HG02623 (cell line): Measurements from ENCODE around the gene CSTPP1.
"Not testable (repeated sequence)": the region's sequence is repeated elsewhere in the genome, so short reads cannot be mapped to it uniquely, and the experiment has no call there.

Experiments used
- ATAC-seq: cut with Tn5 transposase; IDR thresholded peaks from one replicate; pipeline ENCODE4 v1.9.1; 2021; ENCODE audit warnings: moderate library complexity; ENCODE audit not compliant: unreplicated experiment

The CSTPP1 gene

DNA sequence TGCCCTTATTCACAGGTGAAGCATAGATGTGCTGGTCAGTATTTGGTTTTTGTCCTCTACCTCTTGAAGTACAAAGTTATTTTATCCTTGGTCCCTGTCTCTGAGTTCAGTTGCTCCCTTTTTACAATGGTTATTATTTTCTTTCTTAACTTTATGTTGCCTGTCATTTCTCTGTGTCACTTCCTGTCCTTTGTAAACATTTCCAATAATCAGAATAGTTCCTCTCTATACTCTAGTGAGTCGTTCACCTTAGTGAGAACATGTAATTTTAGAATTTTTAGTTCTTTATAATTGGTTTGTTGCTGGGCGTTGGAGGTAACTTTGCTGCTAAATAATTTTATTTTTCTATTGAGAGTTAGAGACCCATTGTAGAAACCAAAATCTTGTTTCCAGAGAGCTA lies 16.0 kb downstream of the CSTPP1 start:
- no peak for ATAC-seq

DNA sequence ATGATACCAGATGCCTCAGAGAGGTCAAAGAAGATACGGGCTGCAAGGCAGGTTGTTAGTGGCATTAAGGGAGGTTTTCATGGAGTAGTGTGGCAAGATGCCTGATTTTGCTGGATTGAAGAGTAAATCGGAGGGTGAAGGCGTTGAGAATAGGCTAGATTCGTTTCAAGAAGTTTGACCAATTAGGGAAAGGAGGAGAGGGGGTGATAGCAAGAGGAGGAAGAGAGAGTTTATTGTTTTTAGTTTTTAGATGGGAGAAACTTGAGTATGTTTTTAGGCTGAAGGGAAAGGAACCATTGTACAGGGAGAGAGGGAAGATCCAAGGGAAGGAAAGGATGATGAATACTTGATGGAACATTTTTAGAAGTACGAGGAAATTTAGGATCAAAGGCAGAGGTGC lies 16.5 kb downstream of the CSTPP1 start:
- ATAC-seq, result no peak

- ATAC-seq, result no peak
Measured at GRCh38 chr11:46958777-46959176, 22.2 kb downstream of the CSTPP1 start.

DNA sequence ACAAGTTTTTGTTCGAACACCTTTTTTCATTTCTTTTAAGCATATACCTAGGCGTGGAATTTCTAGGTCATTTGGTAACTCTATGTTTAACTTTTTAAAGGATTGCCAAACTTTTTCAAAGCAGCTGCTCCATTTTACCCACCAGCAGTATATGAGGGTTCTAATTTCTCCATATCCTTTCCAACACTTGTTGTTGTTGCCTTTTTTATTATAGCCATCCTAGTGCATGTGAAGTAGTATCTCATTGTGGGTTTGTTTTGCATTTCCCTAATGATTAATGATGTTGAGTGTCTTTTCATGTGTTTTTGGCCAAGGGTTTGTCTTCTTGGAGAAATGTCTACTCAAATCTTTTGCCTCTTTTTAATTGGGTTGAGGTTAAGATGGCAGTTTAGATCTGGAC lies 24.5 kb downstream of the CSTPP1 start:
- no peak for ATAC-seq

GRCh38 chr11:46961886-46962285 lies 25.3 kb downstream of the CSTPP1 start:
- ATAC-seq, result not testable (repeated sequence)

DNA sequence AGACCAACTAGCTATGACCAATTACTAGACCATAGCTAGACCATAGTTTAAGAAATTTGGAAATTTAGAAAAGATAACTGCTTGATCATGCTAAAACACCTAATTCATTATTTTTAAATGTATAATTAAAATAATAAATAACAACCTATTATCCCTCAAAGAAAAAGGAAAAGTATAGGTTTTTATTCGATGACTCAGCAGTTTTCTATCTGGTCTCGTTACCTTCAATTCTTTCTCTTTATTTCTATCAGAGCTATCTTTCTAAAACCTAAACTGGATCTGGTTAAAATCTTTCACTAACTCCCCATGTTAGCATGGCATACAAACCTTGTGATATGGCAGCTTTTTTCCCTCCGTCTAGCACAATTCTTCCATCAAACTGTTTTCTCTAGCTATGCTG lies 27.3 kb downstream of the CSTPP1 start:
- ATAC-seq, result no peak

GRCh38 chr11:46966773-46967172 lies 30.2 kb downstream of the CSTPP1 start:
- ATAC-seq, result no peak

GRCh38 chr11:46967962-46968361 lies 31.4 kb downstream of the CSTPP1 start:
- no peak for ATAC-seq

DNA sequence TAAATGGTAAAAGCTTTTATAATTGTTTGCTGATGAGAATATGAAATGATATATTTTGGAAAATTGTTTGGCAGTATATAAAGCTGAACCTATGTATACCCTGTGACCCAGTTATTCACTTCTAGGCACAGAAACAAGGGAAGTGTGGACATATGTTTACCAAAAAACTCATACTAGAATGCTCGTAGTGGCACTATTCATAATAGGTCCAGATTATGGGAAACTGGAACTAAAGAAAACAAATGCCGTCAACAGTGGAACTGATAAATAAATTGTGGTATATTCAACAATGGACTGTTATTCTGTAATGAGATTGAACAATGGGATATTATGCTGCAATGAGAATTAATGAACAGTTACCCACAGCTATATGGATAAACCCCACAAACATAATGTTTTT lies 32.8 kb downstream of the CSTPP1 start:
- ATAC-seq, result no peak

- no peak for ATAC-seq
Measured at GRCh38 chr11:46970913-46971625, 34.5 kb downstream of the CSTPP1 start.

DNA sequence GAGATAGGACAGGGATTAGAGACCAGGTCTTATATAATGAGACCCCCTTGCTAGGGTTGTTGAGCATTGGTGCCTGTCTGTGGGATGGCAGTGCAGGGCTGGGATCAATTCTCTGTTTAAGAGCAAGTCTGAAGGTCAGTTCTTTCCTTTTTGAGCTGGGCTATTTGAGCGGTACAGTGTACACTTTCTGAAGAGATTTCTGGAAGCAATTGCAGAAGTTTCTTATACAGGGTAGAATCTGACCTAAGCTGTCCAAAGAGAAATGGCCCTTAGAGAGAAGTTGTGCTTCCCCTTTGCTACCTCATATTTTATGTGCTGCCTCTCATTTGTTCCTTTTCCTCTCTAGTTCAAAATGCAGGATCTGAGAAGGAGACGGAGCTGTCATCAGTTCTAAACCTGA lies 35.8 kb downstream of the CSTPP1 start:
- ATAC-seq, result no peak

DNA sequence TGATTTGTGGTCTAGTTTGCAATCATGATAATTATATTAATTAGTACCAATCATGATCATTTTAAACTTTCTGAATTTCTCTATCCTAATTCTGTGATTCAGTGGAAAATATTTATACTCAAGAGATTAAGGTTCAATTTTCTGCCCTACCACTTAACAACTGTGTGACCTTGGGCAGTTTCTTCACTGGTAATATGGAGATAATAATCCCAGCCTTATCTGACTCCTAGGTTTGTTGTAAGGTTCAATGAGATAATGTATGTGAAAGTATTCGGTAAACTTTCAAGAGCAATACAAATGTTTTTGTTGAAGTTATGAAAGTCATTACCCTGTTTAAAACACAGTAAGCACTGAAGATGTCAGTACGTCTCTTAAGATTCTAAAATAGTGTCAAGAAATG lies 36.3 kb downstream of the CSTPP1 start:
- no peak for ATAC-seq

DNA sequence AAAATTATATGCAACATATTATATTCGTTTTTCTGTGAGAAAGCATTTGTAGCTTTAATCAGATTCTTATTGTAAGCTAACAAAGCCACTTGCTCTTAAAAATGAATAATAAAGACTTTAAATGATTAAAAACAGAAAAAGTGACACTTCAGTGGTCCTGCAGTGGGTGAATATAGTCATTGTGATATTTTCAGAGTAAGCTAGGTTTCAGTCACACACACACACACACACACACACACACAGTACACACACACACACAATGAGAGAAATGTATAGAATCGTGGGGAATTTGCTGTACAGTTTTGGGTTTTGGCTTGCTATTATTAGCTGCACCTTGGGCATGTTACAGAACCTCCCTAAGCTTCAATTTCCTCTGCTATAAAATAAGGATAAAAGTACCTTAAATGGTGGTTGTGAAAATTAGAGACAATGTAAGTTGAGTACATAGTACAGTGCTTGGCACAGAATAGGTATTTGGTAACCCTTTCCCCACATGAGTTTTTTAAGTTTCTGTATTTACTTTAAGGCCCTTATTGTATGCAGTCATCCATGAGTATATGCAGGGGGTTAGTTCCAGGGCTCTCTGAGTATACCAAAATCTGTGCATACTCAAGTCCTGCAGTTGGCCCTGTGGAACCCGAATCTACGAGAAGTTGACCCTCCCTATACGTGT lies 39.8 kb downstream of the CSTPP1 start:
- ATAC-seq, result no peak

DNA sequence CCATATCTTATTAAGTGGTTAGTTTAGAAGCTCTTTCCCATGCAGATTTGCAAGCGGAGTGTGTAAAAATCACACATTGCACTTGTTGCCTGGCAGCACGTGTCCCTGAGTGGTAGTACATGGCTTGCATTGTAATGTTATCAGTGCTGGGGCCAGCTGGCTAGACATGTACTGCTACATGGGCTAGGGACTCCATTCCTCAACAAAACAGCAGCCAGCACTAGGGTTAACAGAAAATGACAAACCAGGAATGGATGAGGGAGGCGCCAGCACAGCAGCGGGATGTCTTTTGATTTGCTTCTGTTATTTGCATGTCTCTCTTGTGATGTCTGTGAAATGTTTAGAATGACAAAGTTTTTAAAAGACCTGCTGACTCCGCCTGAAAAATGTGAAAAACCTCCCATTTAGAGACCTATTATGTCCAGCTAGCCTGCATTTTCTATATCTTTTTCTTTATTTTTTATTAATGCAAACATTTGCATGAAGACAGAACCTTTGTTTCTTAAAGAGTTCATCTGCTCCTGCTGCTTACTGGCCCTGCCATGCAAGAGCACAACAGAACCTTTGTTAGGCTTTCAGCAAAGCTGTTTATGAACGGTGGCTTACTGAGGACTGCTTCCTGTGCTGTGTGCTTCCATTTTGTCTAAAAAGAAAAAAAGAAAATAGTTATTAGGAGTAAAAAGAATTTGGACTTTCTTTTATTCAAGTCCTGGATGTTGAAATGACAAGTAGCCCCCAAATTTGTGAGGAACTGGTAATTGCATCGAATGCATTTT lies 40.7 kb downstream of the CSTPP1 start:
- no peak for ATAC-seq

GRCh38 chr11:46978005-46978491 lies 41.5 kb downstream of the CSTPP1 start:
- ATAC-seq, result no peak

DNA sequence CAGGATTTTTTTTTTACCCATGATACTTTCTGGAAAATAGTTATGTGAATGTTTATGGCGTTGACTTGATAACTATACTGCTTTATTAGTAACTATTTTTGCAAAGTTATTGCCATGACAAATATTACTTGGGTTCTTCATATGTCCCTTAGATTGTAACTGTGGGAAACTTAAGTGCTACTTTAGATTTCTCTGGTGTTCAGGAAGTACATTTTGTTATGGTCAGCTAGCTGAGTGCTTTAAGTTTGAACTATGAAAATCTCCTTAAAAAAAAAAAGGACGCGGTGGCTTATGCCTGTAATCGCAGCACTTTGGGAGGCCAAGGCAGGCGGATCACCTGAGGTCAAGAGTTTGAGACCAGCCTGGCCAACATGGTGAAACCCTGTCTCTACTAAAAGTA lies 42.8 kb downstream of the CSTPP1 start:
- ATAC-seq, result no peak

GRCh38 chr11:46981436-46981835 lies 44.9 kb downstream of the CSTPP1 start:
- ATAC-seq, result no peak

- no peak for ATAC-seq
Measured at GRCh38 chr11:46982797-46983452, 46.4 kb downstream of the CSTPP1 start.

DNA sequence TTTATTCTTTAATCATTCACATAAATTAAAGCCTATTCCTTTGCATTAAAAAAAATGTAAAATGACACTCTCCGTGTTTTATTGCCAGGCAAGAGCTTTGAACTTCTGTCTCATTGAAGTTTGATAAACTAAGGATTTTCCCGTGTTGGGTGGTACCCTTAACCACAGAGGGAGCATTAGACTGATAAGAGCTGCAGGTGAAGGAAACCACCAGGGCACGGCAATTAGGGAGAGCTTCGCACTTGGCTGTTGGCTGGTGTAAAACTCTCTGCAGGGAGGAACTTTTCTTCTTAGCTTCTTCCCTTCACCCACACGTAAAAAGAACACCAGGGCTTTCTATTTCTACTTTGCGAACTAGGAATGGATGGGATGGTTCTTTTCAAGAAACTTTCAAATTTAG lies 47.0 kb downstream of the CSTPP1 start:
- no peak for ATAC-seq

GRCh38 chr11:46984548-46984947 lies 48.0 kb downstream of the CSTPP1 start:
- no peak for ATAC-seq

DNA sequence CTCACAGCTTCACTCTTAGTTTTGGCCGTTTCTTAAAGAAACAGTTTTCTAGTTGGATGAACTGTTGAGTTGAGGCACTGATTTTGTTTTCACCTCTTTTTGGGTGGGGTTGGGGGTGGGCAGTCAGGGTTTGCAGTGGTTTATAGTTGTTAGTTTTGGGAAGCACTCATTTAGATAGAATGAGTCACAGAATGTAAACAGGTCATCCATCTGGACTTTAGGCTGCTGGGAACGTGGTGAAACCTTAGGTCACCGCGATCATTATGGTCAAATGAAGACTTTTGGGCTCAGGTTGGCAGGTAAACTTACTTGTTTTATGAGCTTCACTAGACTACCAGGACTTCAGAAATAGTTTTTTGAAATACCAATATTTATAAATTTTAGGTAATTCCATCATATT lies 48.4 kb downstream of the CSTPP1 start:
- ATAC-seq, result no peak
